ENCODE measurements around the gene OTULINL. TPM values are rescaled to one million over a fixed set of nuclear protein-coding genes. Genes with fewer than 3 reads are reported as not detected.

OTULINL gene
- polyA plus RNA-seq, 1 experiment = 2.6 TPM

- Histone ChIP-seq H3K27me3 (ENCODE audit: control insufficient read depth, insufficient read depth, low read length) (peaks cover 29% of the 10 kb centered on the region), H3K36me3 (ENCODE audit: control insufficient read depth, insufficient read depth, low read length) (no peaks in the 10 kb centered on the region), H3K4me3 (ENCODE audit: low read depth, low read length) (no peak overlapping the region)
- POLR2A ChIA-PET = no interaction called here
- DNase-seq (ENCODE audit: low read depth) = no peak
- no peak for TF ChIP-seq CTCF (IDR thresholded peaks at IDR 0.05; ENCODE audit: insufficient read depth, low read depth, low read length)
- CTCF ChIA-PET = no interaction called here
These were observed 6.6 kb upstream of the OTULINL start for GRCh38 chr5:14574891-14575508.

GRCh38 chr5:14576206-14576605 is 5.4 kb upstream of the OTULINL start:
- no peak overlapping the region for H3K4me3 ChIP-seq (ENCODE audit: low read depth, low read length)
- CTCF ChIA-PET = interaction anchor here (1.1 kb wide), 1 partner anchor 14 kb away, joined by 4 read pairs; no protein-coding TSS in a partner anchor
- no peak for TF ChIP-seq CTCF (IDR thresholded peaks at IDR 0.05; ENCODE audit: insufficient read depth, low read depth, low read length)
- H3K27me3 ChIP-seq (ENCODE audit: control insufficient read depth, insufficient read depth, low read length) = peaks cover 27% of the 10 kb centered on the region
- DNase-seq (ENCODE audit: low read depth) = no peak
- POLR2A ChIA-PET = no interaction called here
- no peaks in the 10 kb centered on the region for H3K36me3 ChIP-seq (ENCODE audit: control insufficient read depth, insufficient read depth, low read length)

- Histone ChIP-seq H3K4me3 (ENCODE audit: low read depth, low read length) (no peak overlapping the region), H3K27me3 (ENCODE audit: control insufficient read depth, insufficient read depth, low read length) (peaks cover 29% of the 10 kb centered on the region), H3K36me3 (ENCODE audit: control insufficient read depth, insufficient read depth, low read length) (no peaks in the 10 kb centered on the region)
- no peak for DNase-seq (ENCODE audit: low read depth)
- ChIA-PET POLR2A (no interaction called here), CTCF (interaction anchor here (0.9 kb wide), 1 partner anchor 10 kb away, joined by 3 read pairs; no protein-coding TSS in a partner anchor)
- TF ChIP-seq CTCF (IDR thresholded peaks at IDR 0.05; ENCODE audit: insufficient read depth, low read depth, low read length) = no peak
These were observed 4.4 kb upstream of the OTULINL start for GRCh38 chr5:14577079-14577725.

GRCh38 chr5:14577971-14578370 is 3.6 kb upstream of the OTULINL start:
- CTCF ChIA-PET = interaction anchor here (0.9 kb wide), 1 partner anchor 10 kb away, joined by 3 read pairs; no protein-coding TSS in a partner anchor
- TF ChIP-seq CTCF (IDR thresholded peaks at IDR 0.05; ENCODE audit: insufficient read depth, low read depth, low read length) = no peak
- peaks cover 32% of the 10 kb centered on the region for H3K27me3 ChIP-seq (ENCODE audit: control insufficient read depth, insufficient read depth, low read length)
- H3K36me3 ChIP-seq (ENCODE audit: control insufficient read depth, insufficient read depth, low read length) = no peaks in the 10 kb centered on the region
- POLR2A ChIA-PET = no interaction called here
- DNase-seq (ENCODE audit: low read depth) = no peak
- H3K4me3 ChIP-seq (ENCODE audit: low read depth, low read length) = no peak overlapping the region

- peaks cover 39% of the 10 kb centered on the region for H3K27me3 ChIP-seq (ENCODE audit: control insufficient read depth, insufficient read depth, low read length)
- no peak for DNase-seq (ENCODE audit: low read depth)
- POLR2A ChIA-PET = no interaction called here
- H3K4me3 ChIP-seq (ENCODE audit: low read depth, low read length) = no peak overlapping the region
- CTCF ChIA-PET = interaction anchor here (0.6 kb wide), 1 partner anchor 12 kb away, joined by 3 read pairs; no protein-coding TSS in a partner anchor
- H3K36me3 ChIP-seq (ENCODE audit: control insufficient read depth, insufficient read depth, low read length) = no peaks in the 10 kb centered on the region
- no peak for TF ChIP-seq CTCF (IDR thresholded peaks at IDR 0.05; ENCODE audit: insufficient read depth, low read depth, low read length)
These were observed 2.3 kb upstream of the OTULINL start for GRCh38 chr5:14579246-14579645.

Data from BJ (cell line).